ENCODE data around the gene NOC4L. TPM values are rescaled to one million over a fixed set of nuclear protein-coding genes. Genes with fewer than 3 reads are reported as not detected.
"Not testable (repeated sequence)": the region's sequence is repeated elsewhere in the genome, so short reads cannot be mapped to it uniquely, and the experiment has no call there.

NOC4L gene
- total RNA-seq, 1 experiment from 2014 or later = 36.5 TPM

DNA sequence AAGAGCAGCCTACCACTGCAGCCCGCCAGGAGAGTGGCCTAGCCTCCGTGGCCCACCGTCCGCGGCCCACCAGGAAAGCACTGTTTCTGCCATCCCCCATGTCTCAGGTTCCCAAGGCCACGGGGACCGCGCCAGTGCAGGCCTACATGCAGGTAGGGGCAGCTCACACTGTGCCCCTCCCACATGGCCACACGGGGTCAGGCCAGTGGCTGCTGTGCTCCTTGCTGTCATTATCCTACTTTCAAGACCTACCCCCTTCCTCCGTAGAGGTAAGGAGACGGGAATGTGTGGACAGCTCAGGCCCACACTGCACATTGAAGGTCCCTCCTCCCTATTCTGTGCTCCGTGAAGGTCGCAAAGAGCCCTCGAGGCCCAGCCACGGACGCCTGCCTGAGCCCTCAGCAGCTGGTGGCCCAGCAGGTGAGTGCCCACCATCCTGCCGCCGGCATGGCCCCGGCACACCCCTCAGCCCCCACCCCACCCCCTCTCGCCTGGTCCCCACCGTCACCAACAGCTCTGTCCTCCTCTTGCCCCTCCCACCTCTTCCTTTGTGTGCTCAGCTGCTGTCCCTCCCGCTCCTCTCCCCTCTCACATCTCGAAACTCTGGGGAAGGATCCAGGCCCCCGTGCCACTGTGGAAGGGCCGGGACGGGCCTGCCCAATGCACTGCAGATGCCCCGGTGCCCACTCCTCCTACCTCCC lies 10.2 kb upstream of the NOC4L start:
- H2BK15ac ChIP-seq (ENCODE audit: low read depth, low read length) = no peak overlapping the region
- peaks cover 3% of the 10 kb centered on the region for H3K9me3 ChIP-seq (ENCODE audit: control insufficient read depth, low read depth, low read length)
- no peaks in the 10 kb centered on the region for H3K4me1 Mint-ChIP-seq
- no peak overlapping the region for H4K5ac ChIP-seq (ENCODE audit: insufficient read length, low read depth, low read length)
- H2BK12ac ChIP-seq (ENCODE audit: insufficient read length, low read depth, low read length) = no peak overlapping the region
- DNase-seq = peak; percentile 58
- H3K36me3 Mint-ChIP-seq (ENCODE audit: insufficient read depth in 1 of 3, low read depth in 3 of 3) = peaks cover 17 to 31% (median 17%) of the 10 kb centered on the region in 3 experiments
- H2BK120ac ChIP-seq (ENCODE audit: low read depth, low read length, poor library complexity, severe bottlenecking) = no peak overlapping the region
- no peak overlapping the region for H3K23ac ChIP-seq (ENCODE audit: insufficient read length, low read depth, low read length)
- no peak overlapping the region for H4K8ac ChIP-seq (replicated peaks; ENCODE audit: insufficient read length, low read depth, low read length)
- H3K79me1 ChIP-seq (ENCODE audit: insufficient read depth, low read depth, low read length, poor library complexity, severe bottlenecking) = no peaks in the 10 kb centered on the region
- H3K4me2 ChIP-seq (ENCODE audit: insufficient read depth, insufficient read length, low read length) = no peak overlapping the region
- H3K27me3 Mint-ChIP-seq (ENCODE audit: low read depth) = peaks cover 47% of the 10 kb centered on the region
- no peak overlapping the region for H3K4ac ChIP-seq (ENCODE audit: low read depth, low read length)
- no peaks in the 10 kb centered on the region for H3K79me2 ChIP-seq (ENCODE audit: insufficient read depth, low read length)
- H4K20me1 ChIP-seq (ENCODE audit: control insufficient read depth, insufficient read depth, insufficient read length) = no peaks in the 10 kb centered on the region
- H2BK5ac ChIP-seq (ENCODE audit: insufficient read length, low read length) = no peak overlapping the region
- no peaks in the 10 kb centered on the region for H3K4me1 ChIP-seq (ENCODE audit: insufficient read depth, low read length)
- no peak overlapping the region for H2AFZ ChIP-seq (ENCODE audit: low read length)
- no peak overlapping the region for H2BK20ac ChIP-seq (ENCODE audit: low read depth, low read length, poor library complexity, severe bottlenecking)
- no peaks in the 10 kb centered on the region for H3K27me3 ChIP-seq (ENCODE audit: insufficient read depth, low read length)
- no peak overlapping the region for H4K91ac ChIP-seq (ENCODE audit: insufficient read length, low read depth, low read length)
- H2AK5ac ChIP-seq (ENCODE audit: insufficient read length, low read length) = no peak overlapping the region
- H3K9ac ChIP-seq (ENCODE audit: extremely low read depth, insufficient read length, low read length) = no peak overlapping the region
- H3K27ac ChIP-seq (ENCODE audit: insufficient read length, low read depth, low read length) = no peak overlapping the region
- TF ChIP-seq, protein P1, sequence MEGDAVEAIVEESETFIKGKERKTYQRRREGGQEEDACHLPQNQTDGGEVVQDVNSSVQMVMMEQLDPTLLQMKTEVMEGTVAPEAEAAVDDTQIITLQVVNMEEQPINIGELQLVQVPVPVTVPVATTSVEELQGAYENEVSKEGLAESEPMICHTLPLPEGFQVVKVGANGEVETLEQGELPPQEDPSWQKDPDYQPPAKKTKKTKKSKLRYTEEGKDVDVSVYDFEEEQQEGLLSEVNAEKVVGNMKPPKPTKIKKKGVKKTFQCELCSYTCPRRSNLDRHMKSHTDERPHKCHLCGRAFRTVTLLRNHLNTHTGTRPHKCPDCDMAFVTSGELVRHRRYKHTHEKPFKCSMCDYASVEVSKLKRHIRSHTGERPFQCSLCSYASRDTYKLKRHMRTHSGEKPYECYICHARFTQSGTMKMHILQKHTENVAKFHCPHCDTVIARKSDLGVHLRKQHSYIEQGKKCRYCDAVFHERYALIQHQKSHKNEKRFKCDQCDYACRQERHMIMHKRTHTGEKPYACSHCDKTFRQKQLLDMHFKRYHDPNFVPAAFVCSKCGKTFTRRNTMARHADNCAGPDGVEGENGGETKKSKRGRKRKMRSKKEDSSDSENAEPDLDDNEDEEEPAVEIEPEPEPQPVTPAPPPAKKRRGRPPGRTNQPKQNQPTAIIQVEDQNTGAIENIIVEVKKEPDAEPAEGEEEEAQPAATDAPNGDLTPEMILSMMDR (conservative IDR thresholded peaks at IDR 0.05) = peak; percentile 36; the same call in 2 of the 3 replicates
- H3K27ac Mint-ChIP-seq = 0 out of 7 replicates have a peak overlapping the region, but pooled peaks of 1 of the 3 experiments have one; percentile 14
- H3K4me3 Mint-ChIP-seq = no peak overlapping the region
- peaks cover 24 to 29% of the 10 kb centered on the region in 2 experiments for H3K9me3 Mint-ChIP-seq
- H3T11ph ChIP-seq (ENCODE audit: low read length) = no peak overlapping the region
- H3K56ac ChIP-seq (ENCODE audit: insufficient read length, low read depth, low read length) = no peak overlapping the region
- no peak overlapping the region for H3K18ac ChIP-seq (ENCODE audit: insufficient read length, low read depth, low read length)
- H3K23me2 ChIP-seq (ENCODE audit: insufficient read length, low read depth, low read length, poor library complexity, severe bottlenecking) = no peaks in the 10 kb centered on the region
- H3K14ac ChIP-seq (ENCODE audit: insufficient read depth, low read length) = no peak overlapping the region
- WGBS (ENCODE audit: extremely low coverage, insufficient read length, low lambda C conversion rate) = no CpG with 5 or more reads among the region's 27 CpGs

DNA sequence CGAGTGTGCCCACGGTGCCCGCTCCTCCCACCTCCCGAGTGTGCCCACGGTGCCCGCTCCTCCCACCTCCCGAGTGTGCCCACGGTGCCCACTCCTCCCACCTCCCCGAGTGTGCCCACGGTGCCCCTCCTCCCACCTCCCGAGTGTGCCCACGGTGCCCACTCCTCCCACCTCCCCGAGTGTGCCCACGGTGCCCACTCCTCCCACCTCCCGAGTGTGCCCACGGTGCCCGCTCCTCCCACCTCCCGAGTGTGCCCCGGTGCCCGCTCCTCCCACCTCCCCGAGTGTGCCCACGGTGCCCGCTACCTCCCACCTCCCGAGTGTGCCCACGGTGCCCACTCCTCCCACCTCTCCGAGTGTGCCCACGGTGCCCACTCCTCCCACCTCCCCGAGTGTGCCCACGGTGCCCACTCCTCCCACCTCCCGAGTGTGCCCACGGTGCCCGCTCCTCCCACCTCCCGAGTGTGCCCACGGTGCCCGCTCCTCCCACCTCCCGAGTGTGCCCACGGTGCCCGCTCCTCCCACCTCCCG lies 9.5 kb upstream of the NOC4L start:
- not testable (repeated sequence) for H3K4ac ChIP-seq (ENCODE audit: low read depth, low read length); H3K56ac ChIP-seq (ENCODE audit: insufficient read length, low read depth, low read length); DNase-seq; H3K27me3 ChIP-seq (ENCODE audit: insufficient read depth, low read length); H3K23ac ChIP-seq (ENCODE audit: insufficient read length, low read depth, low read length); H3K27ac Mint-ChIP-seq; H3K9me3 ChIP-seq (ENCODE audit: control insufficient read depth, low read depth, low read length); H3K23me2 ChIP-seq (ENCODE audit: insufficient read length, low read depth, low read length, poor library complexity, severe bottlenecking); H3K79me1 ChIP-seq (ENCODE audit: insufficient read depth, low read depth, low read length, poor library complexity, severe bottlenecking); H2AFZ ChIP-seq (ENCODE audit: low read length); H3K9ac ChIP-seq (ENCODE audit: extremely low read depth, insufficient read length, low read length); H2BK5ac ChIP-seq (ENCODE audit: insufficient read length, low read length); H4K5ac ChIP-seq (ENCODE audit: insufficient read length, low read depth, low read length); H3K79me2 ChIP-seq (ENCODE audit: insufficient read depth, low read length); H3K14ac ChIP-seq (ENCODE audit: insufficient read depth, low read length); H3K4me1 Mint-ChIP-seq; H3T11ph ChIP-seq (ENCODE audit: low read length); H4K91ac ChIP-seq (ENCODE audit: insufficient read length, low read depth, low read length); H3K27ac ChIP-seq (ENCODE audit: insufficient read length, low read depth, low read length); H4K20me1 ChIP-seq (ENCODE audit: control insufficient read depth, insufficient read depth, insufficient read length); H2BK15ac ChIP-seq (ENCODE audit: low read depth, low read length); H4K8ac ChIP-seq (replicated peaks; ENCODE audit: insufficient read length, low read depth, low read length); H3K4me1 ChIP-seq (ENCODE audit: insufficient read depth, low read length); H3K4me3 Mint-ChIP-seq; H2AK5ac ChIP-seq (ENCODE audit: insufficient read length, low read length); H2BK120ac ChIP-seq (ENCODE audit: low read depth, low read length, poor library complexity, severe bottlenecking); H3K4me2 ChIP-seq (ENCODE audit: insufficient read depth, insufficient read length, low read length); H2BK12ac ChIP-seq (ENCODE audit: insufficient read length, low read depth, low read length); H3K18ac ChIP-seq (ENCODE audit: insufficient read length, low read depth, low read length); H2BK20ac ChIP-seq (ENCODE audit: low read depth, low read length, poor library complexity, severe bottlenecking)
- peaks cover 43% of the 10 kb centered on the region for H3K27me3 Mint-ChIP-seq (ENCODE audit: low read depth)
- WGBS (ENCODE audit: extremely low coverage, insufficient read length, low lambda C conversion rate) = no CpG with 5 or more reads among the region's 39 CpGs
- H3K36me3 Mint-ChIP-seq (ENCODE audit: insufficient read depth in 1 of 3, low read depth in 3 of 3) = peaks cover 17 to 31% (median 18%) of the 10 kb centered on the region in 3 experiments
- H3K9me3 Mint-ChIP-seq = peaks cover 20 to 23% of the 10 kb centered on the region in 2 experiments
